Measurements from ENCODE around the gene EMCN. TPM values are rescaled to one million over a fixed set of nuclear protein-coding genes. Genes with fewer than 3 reads are reported as not detected.

Gene EMCN
- total RNA-seq, 1 donor from 2014 or later = 0.25 TPM

DNA sequence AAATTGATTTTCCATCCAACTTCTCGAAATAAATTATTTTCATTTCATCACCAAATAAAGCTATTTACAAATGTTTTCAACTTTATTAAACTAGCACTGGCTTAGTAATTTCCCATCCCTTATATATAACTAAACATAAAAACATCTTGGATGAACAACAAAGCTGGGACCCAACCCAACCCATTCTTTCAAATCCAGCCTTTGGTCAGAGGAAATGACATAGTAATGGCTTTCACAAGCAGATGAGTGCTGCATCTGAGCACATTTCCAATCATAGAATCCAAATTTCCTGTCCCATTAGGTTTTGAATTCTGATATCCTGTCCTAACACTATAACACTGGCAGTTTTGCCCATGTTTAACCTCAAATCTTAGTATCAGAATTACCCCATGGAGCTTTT is 7.9 kb upstream of the EMCN start:
- DNase-seq (ENCODE audit: low read depth) = no peak
- Histone ChIP-seq H3K27me3 (ENCODE audit: control insufficient read depth, insufficient read depth, low read length) (no peaks in the 10 kb centered on the region), H3K36me3 (ENCODE audit: control insufficient read depth, insufficient read depth, low read length) (no peaks in the 10 kb centered on the region), H3K4me3 (ENCODE audit: low read depth, low read length) (no peak overlapping the region)
- TF ChIP-seq, protein P1, sequence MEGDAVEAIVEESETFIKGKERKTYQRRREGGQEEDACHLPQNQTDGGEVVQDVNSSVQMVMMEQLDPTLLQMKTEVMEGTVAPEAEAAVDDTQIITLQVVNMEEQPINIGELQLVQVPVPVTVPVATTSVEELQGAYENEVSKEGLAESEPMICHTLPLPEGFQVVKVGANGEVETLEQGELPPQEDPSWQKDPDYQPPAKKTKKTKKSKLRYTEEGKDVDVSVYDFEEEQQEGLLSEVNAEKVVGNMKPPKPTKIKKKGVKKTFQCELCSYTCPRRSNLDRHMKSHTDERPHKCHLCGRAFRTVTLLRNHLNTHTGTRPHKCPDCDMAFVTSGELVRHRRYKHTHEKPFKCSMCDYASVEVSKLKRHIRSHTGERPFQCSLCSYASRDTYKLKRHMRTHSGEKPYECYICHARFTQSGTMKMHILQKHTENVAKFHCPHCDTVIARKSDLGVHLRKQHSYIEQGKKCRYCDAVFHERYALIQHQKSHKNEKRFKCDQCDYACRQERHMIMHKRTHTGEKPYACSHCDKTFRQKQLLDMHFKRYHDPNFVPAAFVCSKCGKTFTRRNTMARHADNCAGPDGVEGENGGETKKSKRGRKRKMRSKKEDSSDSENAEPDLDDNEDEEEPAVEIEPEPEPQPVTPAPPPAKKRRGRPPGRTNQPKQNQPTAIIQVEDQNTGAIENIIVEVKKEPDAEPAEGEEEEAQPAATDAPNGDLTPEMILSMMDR (IDR thresholded peaks at IDR 0.05; ENCODE audit: insufficient read depth, low read length, poor library complexity, severe bottlenecking) = no peak

DNA sequence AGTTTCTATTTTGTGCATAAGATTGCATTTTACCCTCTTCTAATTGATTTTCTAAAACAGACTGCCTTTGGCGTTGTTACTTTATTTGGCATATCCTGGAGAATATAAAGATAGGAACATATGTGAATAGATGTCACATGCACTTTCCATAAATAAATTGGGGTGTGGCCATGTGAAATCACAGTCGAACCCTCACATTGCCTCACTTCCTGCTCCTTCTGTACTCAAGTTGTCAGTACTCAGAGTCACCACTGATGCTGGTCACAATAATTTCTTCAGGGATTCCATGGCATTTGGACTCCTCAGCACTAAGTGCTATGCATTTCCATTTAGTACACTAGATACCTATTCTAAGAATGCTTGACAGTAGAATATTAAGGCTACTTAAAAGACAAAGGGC is 1.4 kb upstream of the EMCN start:
- Histone ChIP-seq H3K36me3 (ENCODE audit: control insufficient read depth, insufficient read depth, low read length) (no peaks in the 10 kb centered on the region), H3K4me3 (ENCODE audit: low read depth, low read length) (no peak overlapping the region), H3K27me3 (ENCODE audit: control insufficient read depth, insufficient read depth, low read length) (no peaks in the 10 kb centered on the region)
- DNase-seq (ENCODE audit: low read depth) = no peak
- TF ChIP-seq, protein P1 (IDR thresholded peaks at IDR 0.05; ENCODE audit: insufficient read depth, low read length, poor library complexity, severe bottlenecking) = no peak

DNA sequence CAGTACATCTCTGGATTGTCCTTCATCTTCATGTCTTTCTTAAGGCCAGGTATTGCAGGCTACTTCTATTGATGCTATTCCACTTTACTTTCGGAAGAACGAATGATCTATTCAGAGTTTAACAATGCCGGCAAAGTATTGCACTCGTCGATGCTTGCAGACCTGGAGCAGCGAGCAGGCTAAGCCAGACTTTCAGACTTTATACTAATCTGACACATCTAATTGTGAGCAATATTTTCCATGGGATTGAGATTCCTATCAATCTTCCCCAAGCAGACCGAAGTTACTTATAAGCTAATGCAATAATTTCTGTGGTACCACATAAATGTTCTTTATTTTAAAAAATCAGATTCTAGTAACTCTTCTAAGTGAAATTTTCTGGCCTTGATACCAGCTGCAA is 1.6 kb downstream of the EMCN start:
- no peak for DNase-seq (ENCODE audit: low read depth)
- Histone ChIP-seq H3K4me3 (ENCODE audit: low read depth, low read length) (no peak overlapping the region), H3K27me3 (ENCODE audit: control insufficient read depth, insufficient read depth, low read length) (no peaks in the 10 kb centered on the region), H3K36me3 (ENCODE audit: control insufficient read depth, insufficient read depth, low read length) (no peaks in the 10 kb centered on the region)
- TF ChIP-seq, protein P1 (IDR thresholded peaks at IDR 0.05; ENCODE audit: insufficient read depth, low read length, poor library complexity, severe bottlenecking) = no peak

DNA sequence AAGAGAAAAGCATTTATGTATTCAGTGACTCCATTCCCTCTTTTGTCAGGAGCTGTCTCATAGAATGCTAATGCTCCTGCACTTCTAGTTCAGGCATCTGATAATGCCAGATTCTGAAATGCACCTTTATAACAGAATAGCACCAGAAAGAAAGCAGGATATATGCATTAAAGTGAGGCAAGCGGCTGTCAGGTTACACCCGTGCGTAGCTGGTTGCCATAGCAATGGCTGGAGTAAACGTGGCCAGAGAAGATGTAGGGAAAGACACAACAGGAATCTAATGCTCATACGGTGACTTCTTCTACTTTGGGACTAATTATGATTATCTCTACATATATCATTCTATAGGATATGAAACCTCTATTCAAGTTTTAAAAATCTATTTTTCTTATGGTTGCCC is 5.9 kb downstream of the EMCN start:
- TF ChIP-seq, protein P1 (IDR thresholded peaks at IDR 0.05; ENCODE audit: insufficient read depth, low read length, poor library complexity, severe bottlenecking) = no peak
- no peak for DNase-seq (ENCODE audit: low read depth)
- Histone ChIP-seq H3K36me3 (ENCODE audit: control insufficient read depth, insufficient read depth, low read length) (no peaks in the 10 kb centered on the region), H3K27me3 (ENCODE audit: control insufficient read depth, insufficient read depth, low read length) (no peaks in the 10 kb centered on the region), H3K4me3 (ENCODE audit: low read depth, low read length) (no peak overlapping the region)

DNA sequence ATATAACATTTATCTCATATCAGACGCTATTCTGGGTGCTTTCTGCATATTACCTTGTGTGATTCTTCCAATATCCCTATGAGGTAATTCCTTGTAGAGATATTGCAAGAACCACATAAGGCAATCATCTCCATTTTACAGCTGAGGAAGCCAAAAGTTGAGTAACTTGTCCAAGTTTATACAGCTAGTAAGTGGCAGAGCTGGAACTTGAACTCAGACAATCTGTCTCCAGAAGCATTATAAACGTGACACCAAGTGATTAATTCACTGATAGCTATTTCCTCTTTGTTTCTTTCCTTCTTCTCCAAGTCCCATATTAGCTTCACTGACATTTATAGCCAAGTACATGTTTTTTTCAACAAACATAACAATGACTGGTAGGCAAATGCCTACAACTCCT is 7.3 kb downstream of the EMCN start:
- H3K36me3 ChIP-seq (ENCODE audit: control insufficient read depth, insufficient read depth, low read length) = no peaks in the 10 kb centered on the region
- DNase-seq (ENCODE audit: low read depth) = no peak
- H3K27me3 ChIP-seq (ENCODE audit: control insufficient read depth, insufficient read depth, low read length) = no peaks in the 10 kb centered on the region
- no peak overlapping the region for H3K4me3 ChIP-seq (ENCODE audit: low read depth, low read length)
- TF ChIP-seq, protein P1 (IDR thresholded peaks at IDR 0.05; ENCODE audit: insufficient read depth, low read length, poor library complexity, severe bottlenecking) = no peak

DNA sequence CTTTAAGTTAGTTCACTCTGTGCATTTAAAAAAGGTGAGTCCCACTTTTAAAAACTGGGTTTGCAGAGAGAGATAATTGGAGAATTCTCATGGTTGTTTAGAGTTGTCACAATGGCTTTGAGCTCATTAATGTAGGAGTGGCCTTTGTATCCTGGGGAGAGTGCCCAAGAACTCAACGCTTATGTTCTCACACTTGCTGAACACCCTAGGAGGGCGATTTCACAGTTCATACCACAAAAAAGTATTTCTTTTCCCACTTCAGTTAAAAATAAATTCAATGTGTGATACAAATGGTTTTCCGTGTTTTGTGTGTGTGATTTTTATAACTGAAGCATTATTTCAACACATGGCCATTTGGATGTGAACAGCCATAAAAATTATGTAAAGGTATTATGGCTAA is 8.4 kb downstream of the EMCN start:
- TF ChIP-seq, protein P1 (IDR thresholded peaks at IDR 0.05; ENCODE audit: insufficient read depth, low read length, poor library complexity, severe bottlenecking) = no peak
- H3K4me3 ChIP-seq (ENCODE audit: low read depth, low read length) = no peak overlapping the region
- no peak for DNase-seq (ENCODE audit: low read depth)
- H3K27me3 ChIP-seq (ENCODE audit: control insufficient read depth, insufficient read depth, low read length) = no peaks in the 10 kb centered on the region
- H3K36me3 ChIP-seq (ENCODE audit: control insufficient read depth, insufficient read depth, low read length) = no peaks in the 10 kb centered on the region

Measured in kidney epithelial cell (primary cell).